ENCODE results near the gene CISD3.

CISD3 gene

DNA sequence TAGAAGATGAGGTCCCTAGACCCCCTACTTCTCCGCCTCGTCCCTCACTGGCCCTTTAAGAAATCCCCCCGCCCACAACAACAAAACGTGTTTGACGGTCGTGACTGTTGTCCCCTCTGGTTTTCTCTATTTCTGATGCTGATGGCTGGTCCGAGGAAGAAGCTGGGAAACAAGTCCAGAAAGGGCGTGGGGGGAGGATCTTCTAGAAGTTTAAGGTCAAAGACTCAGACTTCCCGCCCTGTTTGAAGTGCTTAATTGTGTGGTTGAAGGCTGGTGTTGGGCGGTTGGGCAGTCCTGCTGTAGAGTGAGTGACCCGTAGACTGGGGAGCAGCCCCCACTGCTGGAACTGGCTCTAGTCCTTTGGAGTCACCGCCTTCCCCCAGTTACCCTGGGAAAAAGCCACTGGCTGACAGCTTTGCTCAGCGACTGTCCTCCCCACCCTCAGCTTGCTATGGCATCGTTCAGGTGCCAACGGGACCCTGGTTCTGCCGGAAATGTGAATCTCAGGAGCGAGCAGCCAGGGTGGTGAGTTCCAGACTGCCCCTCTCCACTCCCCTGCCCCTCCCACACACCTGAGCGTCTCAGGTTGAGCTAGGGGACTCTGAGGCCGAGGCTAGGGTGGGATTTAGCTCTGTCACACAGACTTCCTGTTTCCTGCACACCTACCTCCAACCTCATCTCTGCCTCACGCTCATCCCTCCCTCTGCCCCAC is 23.5 kb upstream of the CISD3 start:
- peak; percentile 54; the same call in 1 of the 2 replicates for TF ChIP-seq SP2 (tag by site-specific recombination; IDR thresholded peaks at IDR 0.05)
- TF ChIP-seq, protein P1, sequence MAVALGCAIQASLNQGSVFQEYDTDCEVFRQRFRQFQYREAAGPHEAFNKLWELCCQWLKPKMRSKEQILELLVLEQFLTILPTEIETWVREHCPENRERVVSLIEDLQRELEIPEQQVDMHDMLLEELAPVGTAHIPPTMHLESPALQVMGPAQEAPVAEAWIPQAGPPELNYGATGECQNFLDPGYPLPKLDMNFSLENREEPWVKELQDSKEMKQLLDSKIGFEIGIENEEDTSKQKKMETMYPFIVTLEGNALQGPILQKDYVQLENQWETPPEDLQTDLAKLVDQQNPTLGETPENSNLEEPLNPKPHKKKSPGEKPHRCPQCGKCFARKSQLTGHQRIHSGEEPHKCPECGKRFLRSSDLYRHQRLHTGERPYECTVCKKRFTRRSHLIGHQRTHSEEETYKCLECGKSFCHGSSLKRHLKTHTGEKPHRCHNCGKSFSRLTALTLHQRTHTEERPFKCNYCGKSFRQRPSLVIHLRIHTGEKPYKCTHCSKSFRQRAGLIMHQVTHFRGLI (tag by site-specific recombination; IDR thresholded peaks at IDR 0.05) = peak; percentile 30; the same call in 1 of the 2 replicates
- TF ChIP-seq ZIC2 (tag by site-specific recombination; IDR thresholded peaks at IDR 0.05) = no peak
- ChIA-PET POLR2A (interaction anchor here (0.5 to 3.6 kb wide), 8 partner anchors 9 to 1026 kb away, joined by 3 to 18 read pairs (median 6); partner anchors contain the start of genes CISD3 and EPOP), CTCF (interaction anchor here (0.5 to 1.8 kb wide), 3 partner anchors 22 to 93 kb away, joined by 3 to 7 read pairs (median 4); no protein-coding TSS in a partner anchor)
- H3K27ac ChIP-seq (ENCODE audit: extremely low read depth, low read depth, low read length) = peak overlapping the region; percentile 71; the same call in 1 of the 2 replicates
- peaks cover 7 to 42% of the 10 kb centered on the region in 2 experiments; a peak in 2 of 3 replicates for H3K36me3 ChIP-seq (ENCODE audit: control insufficient read depth in 2 of 2, insufficient read depth in 1 of 2, low read length in 2 of 2)
- H3K9me3 ChIP-seq (ENCODE audit: control insufficient read depth, insufficient read depth, low read depth, low read length) = no peaks in the 10 kb centered on the region
- H3K4me3 ChIP-seq (ENCODE audit: low read depth, low read length) = peak overlapping the region; percentile 60
- peaks cover 10% of the 10 kb centered on the region for H3K4me1 ChIP-seq (ENCODE audit: control insufficient read depth, insufficient read depth, low read length)

DNA sequence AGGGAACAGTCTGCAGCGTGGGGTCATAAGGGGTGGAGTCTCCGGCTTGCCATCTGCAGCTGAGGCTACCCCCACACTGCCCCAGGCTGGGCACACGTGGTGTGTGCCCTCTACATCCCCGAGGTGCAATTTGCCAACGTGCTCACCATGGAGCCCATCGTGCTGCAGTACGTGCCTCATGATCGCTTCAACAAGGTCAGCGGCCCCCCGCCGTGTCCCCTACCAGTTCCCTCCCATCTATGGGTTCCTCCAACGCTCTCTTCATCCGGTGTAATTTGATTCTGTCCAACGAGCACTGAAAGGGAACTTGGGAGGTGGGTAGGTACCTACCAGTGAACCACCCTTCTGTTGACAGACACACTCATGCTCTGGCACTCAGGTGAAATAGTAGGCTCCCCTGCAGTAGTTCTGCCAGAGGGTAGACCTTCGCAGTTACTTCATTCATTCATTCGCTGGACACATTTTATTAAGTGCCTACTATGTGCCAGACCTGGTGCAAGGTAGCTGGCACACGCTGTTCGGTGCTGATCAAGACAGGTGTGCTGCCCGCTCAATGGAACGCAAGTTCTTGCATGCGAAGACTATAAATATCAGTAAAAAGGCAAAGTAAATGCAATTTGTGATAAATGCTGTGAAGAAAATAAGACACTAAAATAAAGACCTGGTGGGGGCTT is 22.3 kb upstream of the CISD3 start:
- ChIA-PET CTCF (interaction anchor here (0.7 to 0.8 kb wide), 2 partner anchors 27 to 78 kb away, joined by 3 read pairs; no protein-coding TSS in a partner anchor), POLR2A (interaction anchor here (0.7 to 3.6 kb wide), 3 partner anchors 23 to 27 kb away, joined by 3 to 18 read pairs (median 3); partner anchors contain the start of gene CISD3)
- Histone ChIP-seq H3K4me1 (ENCODE audit: control insufficient read depth, insufficient read depth, low read length) (peaks cover 10% of the 10 kb centered on the region), H3K36me3 (ENCODE audit: control insufficient read depth in 2 of 2, insufficient read depth in 1 of 2, low read length in 2 of 2) (peaks cover 7 to 53% of the 10 kb centered on the region in 2 experiments; a peak in 2 of 3 replicates), H3K4me3 (ENCODE audit: low read depth, low read length) (no peak overlapping the region), H3K9me3 (ENCODE audit: control insufficient read depth, insufficient read depth, low read depth, low read length) (no peaks in the 10 kb centered on the region), H3K27ac (ENCODE audit: extremely low read depth, low read depth, low read length) (no peak overlapping the region)
- TF ChIP-seq ZIC2 (tag by site-specific recombination; IDR thresholded peaks at IDR 0.05) (peak; percentile 37; the same call in 1 of the 2 replicates), GLIS2 (tag by site-specific recombination; IDR thresholded peaks at IDR 0.05) (0 out of 2 replicates have a peak, but pooled peaks have one; percentile 20), ZNF426 (tag by site-specific recombination; IDR thresholded peaks at IDR 0.05) (no peak)

DNA sequence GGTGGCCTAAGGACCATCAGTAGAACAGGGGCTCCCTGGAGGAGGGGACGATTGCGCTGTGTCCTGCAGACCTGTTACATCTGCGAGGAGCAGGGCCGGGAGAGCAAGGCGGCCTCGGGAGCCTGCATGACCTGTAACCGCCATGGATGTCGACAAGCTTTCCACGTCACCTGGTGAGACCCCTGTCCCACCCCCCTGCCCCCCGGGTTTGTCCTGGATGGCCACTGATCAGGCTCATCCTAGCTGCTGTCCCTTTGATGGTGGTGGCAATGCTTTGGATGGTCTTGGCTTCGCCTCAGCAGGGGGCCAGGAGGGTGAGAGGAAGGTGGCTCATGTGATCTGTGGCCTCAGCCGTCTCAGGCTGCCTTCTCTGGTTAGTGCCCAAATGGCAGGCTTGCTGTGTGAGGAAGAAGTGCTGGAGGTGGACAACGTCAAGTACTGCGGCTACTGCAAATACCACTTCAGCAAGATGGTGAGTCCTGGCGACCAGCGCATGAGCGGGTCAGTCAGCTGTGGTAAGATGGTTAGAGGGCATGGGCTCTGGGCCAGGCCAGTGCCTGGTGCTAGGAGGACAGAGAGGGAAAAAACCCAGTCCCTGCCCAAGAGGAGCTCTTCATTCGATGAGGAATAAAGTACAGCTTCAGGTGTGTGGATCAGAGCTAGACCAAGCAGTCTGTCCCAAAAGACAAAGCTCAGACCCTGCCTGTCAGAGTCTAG is 20.9 kb upstream of the CISD3 start:
- no peak overlapping the region for H3K4me3 ChIP-seq (ENCODE audit: low read depth, low read length)
- H3K27ac ChIP-seq (ENCODE audit: extremely low read depth, low read depth, low read length) = no peak overlapping the region
- H3K4me1 ChIP-seq (ENCODE audit: control insufficient read depth, insufficient read depth, low read length) = peaks cover 5% of the 10 kb centered on the region
- POLR2A ChIA-PET = interaction anchor here (0.5 to 1.0 kb wide), 2 partner anchors 10 to 127 kb away, joined by 5 to 10 read pairs; no protein-coding TSS in a partner anchor
- H3K9me3 ChIP-seq (ENCODE audit: control insufficient read depth, insufficient read depth, low read depth, low read length) = no peaks in the 10 kb centered on the region
- TF ChIP-seq ZNF549 (tag by site-specific recombination; IDR thresholded peaks at IDR 0.05) = no peak
- TF ChIP-seq SCRT2 (tag by site-specific recombination; IDR thresholded peaks at IDR 0.05) = 0 out of 2 replicates have a peak, but pooled peaks have one; percentile 28
- H3K36me3 ChIP-seq (ENCODE audit: control insufficient read depth in 2 of 2, insufficient read depth in 1 of 2, low read length in 2 of 2) = peaks cover 7 to 68% of the 10 kb centered on the region in 2 experiments; a peak in 2 of 3 replicates
- CTCF ChIA-PET = interaction anchor here (0.7 to 1.6 kb wide), 2 partner anchors 41 to 1304 kb away, joined by 3 to 6 read pairs; no protein-coding TSS in a partner anchor

DNA sequence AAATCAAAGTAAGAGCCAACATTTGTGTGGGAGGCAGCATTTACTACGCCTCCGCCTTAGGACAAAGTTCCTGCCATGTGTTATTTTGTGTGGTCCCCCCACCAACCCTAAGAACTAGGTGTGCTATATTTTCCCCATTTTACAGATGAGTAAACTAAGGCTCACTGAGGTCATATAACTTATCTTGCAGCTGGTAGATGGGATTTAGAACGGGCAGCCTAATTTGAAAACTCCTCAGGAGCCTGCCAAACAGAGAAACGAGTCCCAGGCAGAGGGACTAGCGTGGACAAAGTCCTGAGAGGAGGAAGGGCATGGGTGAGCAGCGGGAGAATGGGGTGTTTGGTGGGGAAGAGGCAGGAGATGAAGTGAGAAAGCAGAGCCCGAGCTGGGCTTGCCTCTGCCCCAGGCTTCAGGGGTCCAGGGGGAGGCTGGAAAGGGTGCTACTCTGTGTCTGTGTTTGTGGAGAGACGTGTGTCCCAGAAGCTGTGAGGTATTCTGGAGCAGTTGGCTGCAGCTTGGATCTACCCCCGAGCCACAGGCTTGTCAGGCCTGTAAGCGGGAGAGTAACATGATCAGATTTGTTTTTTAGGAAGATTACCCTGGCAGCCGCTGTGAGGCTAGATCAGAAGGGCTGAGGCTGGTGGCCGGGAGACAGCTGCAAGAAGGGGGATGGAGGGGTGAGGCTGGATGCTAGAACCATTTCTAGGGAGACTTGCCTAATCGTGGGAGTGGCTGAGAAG is 20.1 kb upstream of the CISD3 start:
- no peaks in the 10 kb centered on the region for H3K9me3 ChIP-seq (ENCODE audit: control insufficient read depth, insufficient read depth, low read depth, low read length)
- H3K27ac ChIP-seq (ENCODE audit: extremely low read depth, low read depth, low read length) = no peak overlapping the region
- peaks cover 5% of the 10 kb centered on the region; the same call in 1 of the 2 replicates for H3K4me1 ChIP-seq (ENCODE audit: control insufficient read depth, insufficient read depth, low read length)
- H3K4me3 ChIP-seq (ENCODE audit: low read depth, low read length) = no peak overlapping the region
- TF ChIP-seq, protein P2, sequence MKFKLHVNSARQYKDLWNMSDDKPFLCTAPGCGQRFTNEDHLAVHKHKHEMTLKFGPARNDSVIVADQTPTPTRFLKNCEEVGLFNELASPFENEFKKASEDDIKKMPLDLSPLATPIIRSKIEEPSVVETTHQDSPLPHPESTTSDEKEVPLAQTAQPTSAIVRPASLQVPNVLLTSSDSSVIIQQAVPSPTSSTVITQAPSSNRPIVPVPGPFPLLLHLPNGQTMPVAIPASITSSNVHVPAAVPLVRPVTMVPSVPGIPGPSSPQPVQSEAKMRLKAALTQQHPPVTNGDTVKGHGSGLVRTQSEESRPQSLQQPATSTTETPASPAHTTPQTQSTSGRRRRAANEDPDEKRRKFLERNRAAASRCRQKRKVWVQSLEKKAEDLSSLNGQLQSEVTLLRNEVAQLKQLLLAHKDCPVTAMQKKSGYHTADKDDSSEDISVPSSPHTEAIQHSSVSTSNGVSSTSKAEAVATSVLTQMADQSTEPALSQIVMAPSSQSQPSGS (tag by site-specific recombination; IDR thresholded peaks at IDR 0.05; ENCODE audit: low read depth) = no peak
- TF ChIP-seq ZFHX2 (tag by site-specific recombination; conservative IDR thresholded peaks at IDR 0.05) = peak; percentile 46; the same call in 1 of the 2 replicates
- POLR2A ChIA-PET = interaction anchor here (0.9 to 1.2 kb wide), 3 partner anchors 9 to 21 kb away, joined by 3 to 5 read pairs (median 3); no protein-coding TSS in a partner anchor
- CTCF ChIA-PET = interaction anchor here (0.7 to 1.6 kb wide), 7 partner anchors 19 to 1303 kb away, joined by 3 to 8 read pairs (median 3); no protein-coding TSS in a partner anchor
- peaks cover 7 to 76% of the 10 kb centered on the region in 2 experiments; a peak in 2 of 3 replicates for H3K36me3 ChIP-seq (ENCODE audit: control insufficient read depth in 2 of 2, insufficient read depth in 1 of 2, low read length in 2 of 2)

Data from HEK293 (cell line).